AG08396 (cell line): ENCODE results near the gene REC114.

Source experiments
- DNase-seq: peaks from one replicate; pipeline ENCODE4 v3.0.0; 2012; ENCODE audit warnings: low spot score, mixed read lengths

The REC114 gene

GRCh38 chr15:73607405-73607804 lies 164.4 kb downstream of the REC114 start:
- DNase-seq = no peak

DNA sequence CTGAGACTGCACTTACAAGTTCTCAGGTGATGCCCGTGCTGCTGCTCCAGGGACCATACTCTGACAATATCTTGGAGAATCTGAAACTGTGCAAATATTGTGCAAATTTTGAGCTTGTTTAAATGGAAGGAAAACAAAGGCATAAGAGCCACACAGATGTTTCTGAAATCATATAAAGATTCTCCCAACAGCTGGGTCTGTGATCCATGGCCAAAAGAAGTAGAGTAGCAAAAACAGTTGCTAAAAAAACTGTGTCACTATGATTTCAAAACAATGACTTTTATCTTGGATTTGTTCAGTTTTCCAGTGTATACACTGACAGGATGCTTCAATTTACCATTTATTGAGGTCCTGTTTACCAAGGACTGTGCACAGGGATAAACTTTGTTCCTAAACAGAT lies 164.9 kb downstream of the REC114 start:
- DNase-seq = no peak

GRCh38 chr15:73608475-73608874 lies 165.5 kb downstream of the REC114 start:
- no peak for DNase-seq

GRCh38 chr15:73608941-73609340 lies 166.0 kb downstream of the REC114 start:
- DNase-seq = peak; percentile 49
